IMR-90 (cell line): ENCODE results near the gene PAFAH2. TPM values are rescaled to one million over a fixed set of nuclear protein-coding genes. Genes with fewer than 3 reads are reported as not detected.

ENCODE experiments used
- ATAC-seq: fragments of 200-7000 bp; cut with Tn5 transposase; 2 replicates; pipeline ENCODE4 v1.9.1; 2020; ENCODE audit warnings: low read depth, mild to moderate bottlenecking, moderate library complexity
- BruUV-seq: library from RNA; stranded (reverse); fragments of 400-500 nt; replicated peaks from 2 replicates; lab custom pipeline; 2021; lab: Mats Ljungman, UMichigan
- CTCF ChIA-PET: fragments of 300-600 bp; formaldehyde crosslinking; extraction: SDS; loops from one replicate; lab custom pipeline; 2021; ENCODE audit warnings: antibody characterized with exemption; lab: Yijun Ruan, JAX
- POLR2A ChIA-PET: fragments of 300-600 bp; sonication (Branson Sonifier 250); formaldehyde crosslinking; loops from one replicate; lab custom pipeline; 2022; ENCODE audit warnings: antibody characterized with exemption; ENCODE audit not compliant: unreplicated experiment; lab: Charles Lee
- DNase-seq: peaks from one replicate; pipeline ENCODE4 v3.0.0; 2013
- H2AFZ ChIP-seq: replicated peaks from 2 replicates; pipeline ENCODE3; 2013; ENCODE audit warnings: low read length, mild to moderate bottlenecking; ENCODE audit not compliant: poor library complexity
- H2AK5ac ChIP-seq: 2 replicates; pipeline ENCODE4 v1.6.1; 2013; ENCODE audit warnings: low read depth, low read length, inconsistent platforms
- H2AK9ac ChIP-seq: replicated peaks from 2 replicates; pipeline ENCODE3; 2013; ENCODE audit warnings: mild to moderate bottlenecking, low read depth, low read length, moderate library complexity; ENCODE audit not compliant: poor library complexity
- H2BK120ac ChIP-seq: 2 replicates; pipeline ENCODE4 v1.6.1; 2013; ENCODE audit warnings: low read depth, low read length, inconsistent platforms
- H2BK15ac ChIP-seq: 3 replicates; pipeline ENCODE4 v1.6.1; 2013; ENCODE audit warnings: low read depth, low read length, inconsistent platforms
- H2BK20ac ChIP-seq: 2 replicates; pipeline ENCODE4 v1.6.1; 2013; ENCODE audit warnings: low read depth, mild to moderate bottlenecking, inconsistent platforms, low read length, moderate library complexity
- H2BK5ac ChIP-seq: 2 replicates; pipeline ENCODE4 v1.6.1; 2013; ENCODE audit warnings: mild to moderate bottlenecking, low read depth, low read length, inconsistent platforms; ENCODE audit not compliant: poor library complexity, severe bottlenecking
- H3K14ac ChIP-seq: replicated peaks from 2 replicates; pipeline ENCODE4 v1.6.1; 2013; ENCODE audit warnings: low read depth, low read length, inconsistent platforms
- H3K18ac ChIP-seq: 2 replicates; pipeline ENCODE4 v1.6.1; 2013; ENCODE audit warnings: low read depth, low read length, control low read depth
- H3K23ac ChIP-seq: 2 replicates; pipeline ENCODE4 v1.6.1; 2013; ENCODE audit warnings: low read depth, low read length, inconsistent platforms
- H3K27ac ChIP-seq: 2 replicates; pipeline ENCODE4 v1.5.1; 2013; ENCODE audit warnings: mild to moderate bottlenecking, control low read depth, low read length; ENCODE audit not compliant: insufficient read depth
- H3K27me3 ChIP-seq: 2 replicates; pipeline ENCODE4 v1.6.1; 2013; ENCODE audit warnings: low read length; ENCODE audit not compliant: control insufficient read depth, insufficient read depth
- H3K36me3 ChIP-seq: 2 replicates; pipeline ENCODE4 v1.6.1; 2013; ENCODE audit warnings: low read length, mixed read lengths; ENCODE audit not compliant: control insufficient read depth, insufficient read depth
- H3K4ac ChIP-seq: 2 replicates; pipeline ENCODE4 v1.6.1; 2013; ENCODE audit warnings: low read depth, low read length, inconsistent platforms
- H3K4me1 ChIP-seq: 2 replicates; pipeline ENCODE4 v1.6.1; 2013; ENCODE audit warnings: low read length, mixed read lengths; ENCODE audit not compliant: control insufficient read depth, insufficient read depth
- H3K4me2 ChIP-seq: 2 replicates; pipeline ENCODE4 v1.6.1; 2013; ENCODE audit warnings: low read depth, mild to moderate bottlenecking, control low read depth, low read length, moderate library complexity
- H3K4me3 ChIP-seq: 2 replicates; pipeline ENCODE4 v1.5.1; 2013; ENCODE audit warnings: low read depth, mild to moderate bottlenecking, control low read depth, low read length, moderate library complexity; ENCODE audit not compliant: insufficient read depth
- H3K56ac ChIP-seq: 2 replicates; pipeline ENCODE4 v1.6.1; 2013; ENCODE audit warnings: low read length, inconsistent platforms; ENCODE audit not compliant: insufficient read depth; ENCODE audit errors: extremely low read depth
- H3K79me1 ChIP-seq, 2 experiments: 2 replicates each; pipeline ENCODE4 v1.6.1; 2013; ENCODE audit warnings: low read length in 2 of 2, inconsistent platforms in 1 of 2, low read depth in 1 of 2
- H3K9ac ChIP-seq: 2 replicates; pipeline ENCODE4 v1.6.1; 2013; ENCODE audit warnings: low read depth, low read length, control low read depth
- H3K9me1 ChIP-seq: 2 replicates; pipeline ENCODE4 v1.6.1; 2013; ENCODE audit warnings: low read length, inconsistent platforms; ENCODE audit not compliant: insufficient read depth
- H3K9me3 ChIP-seq: 2 replicates; pipeline ENCODE4 v1.6.1; 2013; ENCODE audit warnings: low read length; ENCODE audit not compliant: control insufficient read depth, insufficient read depth
- H4K20me1 ChIP-seq: 2 replicates; pipeline ENCODE4 v1.6.1; 2013; ENCODE audit warnings: low read length, inconsistent platforms; ENCODE audit not compliant: insufficient read depth
- H4K5ac ChIP-seq: 2 replicates; pipeline ENCODE4 v1.6.1; 2013; ENCODE audit warnings: mild to moderate bottlenecking, low read depth, low read length, control low read depth
- H4K8ac ChIP-seq, 2 experiments: 2 replicates each; pipeline ENCODE4 v1.6.1; 2013; ENCODE audit warnings: low read depth in 2 of 2, low read length in 2 of 2, control low read depth in 1 of 2, inconsistent platforms in 1 of 2
- H4K91ac ChIP-seq: 2 replicates; pipeline ENCODE4 v1.6.1; 2013; ENCODE audit warnings: low read depth, low read length, inconsistent platforms; ENCODE audit not compliant: insufficient read depth
- BHLHE40 ChIP-seq: fragments of 150-350 bp; IDR thresholded peaks from 2 replicates; pipeline ENCODE4 v1.6.1; 2016; ENCODE audit warnings: mild to moderate bottlenecking, low read depth, low read length
- CEBPB ChIP-seq: IDR thresholded peaks from 2 replicates; pipeline ENCODE4 v1.6.1; 2012; ENCODE audit warnings: low read depth, low read length, improper control_type of control experiment
- CHD1 ChIP-seq: IDR thresholded peaks from 2 replicates; pipeline ENCODE4 v1.6.1; 2012; ENCODE audit warnings: low read depth, low read length, improper control_type of control experiment
- CTCF ChIP-seq: conservative IDR thresholded peaks from 2 replicates; pipeline ENCODE4 v1.5.1; 2012; ENCODE audit warnings: mild to moderate bottlenecking, low read depth, low read length, improper control_type of control experiment
- FOS ChIP-seq: fragments of 150-350 bp; IDR thresholded peaks from 2 replicates; pipeline ENCODE4 v1.6.1; 2016; ENCODE audit warnings: low read depth, low read length
- MAFK ChIP-seq: IDR thresholded peaks from 2 replicates; pipeline ENCODE4 v1.6.1; 2012; ENCODE audit warnings: low read depth, low read length, improper control_type of control experiment
- MAZ ChIP-seq: IDR thresholded peaks from 2 replicates; pipeline ENCODE4 v1.6.1; 2012; ENCODE audit warnings: low read depth, mild to moderate bottlenecking, low read length, improper control_type of control experiment, moderate library complexity, borderline replicate concordance
- MXI1 ChIP-seq: IDR thresholded peaks from 2 replicates; pipeline ENCODE4 v1.6.1; 2012; ENCODE audit warnings: low read depth, mild to moderate bottlenecking, low read length, moderate library complexity, borderline replicate concordance
- NFE2L2 ChIP-seq: fragments of 150-350 bp; IDR thresholded peaks from 2 replicates; pipeline ENCODE4 v1.6.1; 2016; ENCODE audit warnings: low read depth, mild to moderate bottlenecking, low read length
- POLR2A ChIP-seq: IDR thresholded peaks from 2 replicates; pipeline ENCODE4 v1.6.1; 2012; ENCODE audit warnings: mild to moderate bottlenecking, low read depth, low read length
- RAD21 ChIP-seq: IDR thresholded peaks from 2 replicates; pipeline ENCODE4 v1.6.1; 2012; ENCODE audit warnings: low read length, improper control_type of control experiment
- RCOR1 ChIP-seq: IDR thresholded peaks from 2 replicates; pipeline ENCODE4 v1.6.1; 2012; ENCODE audit warnings: mild to moderate bottlenecking, low read length, improper control_type of control experiment; ENCODE audit not compliant: insufficient replicate concordance
- RFX5 ChIP-seq: IDR thresholded peaks from 2 replicates; pipeline ENCODE4 v1.8.0; 2012; ENCODE audit warnings: low read depth, mild to moderate bottlenecking, low read length, moderate library complexity
- SMC3 ChIP-seq: fragments of 150-350 bp; IDR thresholded peaks from 2 replicates; pipeline ENCODE4 v1.6.1; 2016; ENCODE audit warnings: low read depth, mild to moderate bottlenecking, antibody characterized with exemption, low read length, moderate library complexity
- USF2 ChIP-seq: fragments of 150-350 bp; IDR thresholded peaks from 2 replicates; pipeline ENCODE4 v1.6.1; 2017; ENCODE audit warnings: mild to moderate bottlenecking, antibody characterized with exemption, low read length, low read depth
- dilution Hi-C: fragments of 300-500 bp; cut with HindIII; formaldehyde crosslinking; loops from one replicate; pipeline ENCODE4 v1.14.3; 2018; ENCODE audit warnings: low sequenced_read_pairs; ENCODE audit not compliant: unreplicated experiment
- in situ Hi-C: fragments of 300-500 bp; cut with MboI; formaldehyde crosslinking; loops from 3 replicates; pipeline ENCODE4 v1.14.3; 2019; ENCODE audit warnings: low sequenced_read_pairs, inconsistent platforms, mixed read lengths
- intact Hi-C: fragments of 100-400 bp; cut with micrococcal nuclease; formaldehyde crosslinking; loops from 2 replicates; pipeline ENCODE4 v1.10.0; 2022
- polyA plus RNA-seq, 3 experiments: library from polyadenylated mRNA; depleted of rRNA; stranded (reverse); fragments of >200 nt; gene quantifications; 2 replicates each; pipeline ENCODE4 v1.2.3, GENCODE V29; 2012; ENCODE audit warnings: low replicate concordance in 1 of 3
- total RNA-seq: library from RNA; depleted of rRNA; stranded (reverse); fragments of >200 nt; gene quantifications from 2 replicates; pipeline ENCODE4 v1.2.3, GENCODE V29; 2012
- TF ChIP-seq, protein P1 (sequence below): fragments of 150-350 bp; IDR thresholded peaks from 2 replicates; pipeline ENCODE4 v1.6.1; 2016; ENCODE audit warnings: low read depth, mild to moderate bottlenecking, low read length, moderate library complexity, borderline replicate concordance

PAFAH2 gene
- total and polyA plus RNA-seq, 2 of the 4 experiments (the other 2 are of a cell fraction): 8.3 to 12.2 TPM

DNA sequence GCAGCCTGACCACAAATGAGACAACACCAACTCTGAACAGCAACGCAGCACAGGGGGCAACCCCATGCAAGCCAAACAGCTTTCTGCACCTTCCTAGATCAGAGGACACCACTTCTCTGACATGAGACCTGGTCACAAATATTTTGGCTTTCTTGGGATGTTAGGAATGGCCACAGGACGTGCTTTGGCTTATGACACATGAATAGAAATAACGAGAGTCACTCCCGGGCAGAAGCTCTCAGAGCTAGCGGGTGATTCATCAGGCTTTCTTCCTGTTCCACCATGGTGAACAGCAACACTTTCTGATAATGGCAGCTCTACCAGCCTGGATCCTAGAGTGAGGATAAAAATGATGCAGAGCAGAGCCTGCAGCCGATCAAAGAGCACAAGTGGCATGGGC, 39.4 kb downstream of the PAFAH2 start (continued):
- no peak for TF ChIP-seq RAD21

DNA sequence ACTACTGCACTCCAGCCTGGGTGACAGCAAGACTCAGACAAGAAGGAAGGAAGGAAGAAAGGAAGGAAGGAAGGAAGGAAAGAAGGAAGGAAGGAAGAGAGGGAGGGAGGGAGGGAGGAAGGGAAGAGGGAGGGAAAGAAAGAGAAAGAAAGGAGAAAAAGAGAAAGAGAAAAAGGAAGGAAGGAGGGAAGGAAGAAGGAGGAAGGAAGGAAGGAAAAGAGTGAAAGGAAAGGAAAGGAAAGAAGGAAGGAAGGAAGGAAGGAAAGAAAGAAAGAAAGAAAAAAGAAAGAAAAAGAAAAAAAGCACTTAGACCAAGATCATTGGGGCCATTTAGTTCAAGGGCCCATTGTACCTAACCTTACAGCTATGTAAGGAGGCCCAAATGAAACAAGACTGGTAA, 42.3 kb downstream of the PAFAH2 start:
- H2AFZ ChIP-seq: no peak overlapping the region
- H2AK5ac ChIP-seq: no peak overlapping the region
- H3K4me3 ChIP-seq: no peak overlapping the region
- peaks cover 17% of the 10 kb centered on the region for H3K4me1 ChIP-seq
- no peaks in the 10 kb centered on the region for H3K27me3 ChIP-seq
- POLR2A ChIA-PET: no interaction called here
- no peak overlapping the region for H3K27ac ChIP-seq
- H4K8ac ChIP-seq: no peak overlapping the region
- peaks cover 5% of the 10 kb centered on the region for H3K36me3 ChIP-seq
- CTCF ChIA-PET: no interaction called here
- no peaks in the 10 kb centered on the region for H3K9me3 ChIP-seq
- dilution Hi-C loops (no loop called here), intact Hi-C loops (no loop called here), in situ Hi-C loops (no loop called here)
- no peak overlapping the region for H3K14ac ChIP-seq
- no TSS peak for BruUV-seq
- H3K9ac ChIP-seq: no peak overlapping the region
- no peak overlapping the region for H3K4me2 ChIP-seq
- TF ChIP-seq NFE2L2 (no peak), MAFK (no peak), RFX5 (no peak), CHD1 (no peak), POLR2A (no peak), BHLHE40 (no peak), MXI1 (no peak), SMC3 (no peak), CTCF (no peak), FOS (no peak), MAZ (no peak), USF2 (no peak), RAD21 (no peak), CEBPB (no peak), RCOR1 (no peak)
- TF ChIP-seq, protein P1, sequence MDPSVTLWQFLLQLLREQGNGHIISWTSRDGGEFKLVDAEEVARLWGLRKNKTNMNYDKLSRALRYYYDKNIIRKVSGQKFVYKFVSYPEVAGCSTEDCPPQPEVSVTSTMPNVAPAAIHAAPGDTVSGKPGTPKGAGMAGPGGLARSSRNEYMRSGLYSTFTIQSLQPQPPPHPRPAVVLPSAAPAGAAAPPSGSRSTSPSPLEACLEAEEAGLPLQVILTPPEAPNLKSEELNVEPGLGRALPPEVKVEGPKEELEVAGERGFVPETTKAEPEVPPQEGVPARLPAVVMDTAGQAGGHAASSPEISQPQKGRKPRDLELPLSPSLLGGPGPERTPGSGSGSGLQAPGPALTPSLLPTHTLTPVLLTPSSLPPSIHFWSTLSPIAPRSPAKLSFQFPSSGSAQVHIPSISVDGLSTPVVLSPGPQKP: no peak
- H3K9me1 ChIP-seq: peaks cover 5% of the 10 kb centered on the region; the same call in 1 of the 2 replicates
- H4K5ac ChIP-seq: no peak overlapping the region
- H2AK9ac ChIP-seq: no peak overlapping the region
- H2BK120ac ChIP-seq: no peak overlapping the region
- no peak overlapping the region for H3K4ac ChIP-seq
- H3K18ac ChIP-seq: no peak overlapping the region
- no peaks in the 10 kb centered on the region for H3K79me1 ChIP-seq
- H2BK20ac ChIP-seq: no peak overlapping the region
- H4K20me1 ChIP-seq: no peaks in the 10 kb centered on the region
- H3K23ac ChIP-seq: no peak overlapping the region
- H2BK5ac ChIP-seq: no peak overlapping the region
- no peak overlapping the region for H3K56ac ChIP-seq
- DNase-seq (no peak), ATAC-seq (no peak)
- no peak overlapping the region for H4K91ac ChIP-seq
- no peak overlapping the region for H2BK15ac ChIP-seq
